ENCODE results near the gene TBX18. TPM values are rescaled to one million over a fixed set of nuclear protein-coding genes. Genes with fewer than 3 reads are reported as not detected.

Gene TBX18
- total RNA-seq, 4 donors from 2014 or later = 1.6 to 19.3 (median 9.5) TPM

GRCh38 chr6:84675651-84676050 is 88.7 kb downstream of the TBX18 start:
- H3K36me3 ChIP-seq = no peaks in the 10 kb centered on the region
- no peaks in the 10 kb centered on the region for H3K27me3 ChIP-seq
- H3K4me3 ChIP-seq = no peak overlapping the region
- TF ChIP-seq POLR2A (IDR thresholded peaks at IDR 0.05) = no peak
- H3K4me1 ChIP-seq = no peaks in the 10 kb centered on the region
- ATAC-seq = no peak
- no peaks in the 10 kb centered on the region for H3K9me3 ChIP-seq
- no peak overlapping the region for H3K27ac ChIP-seq

- Histone ChIP-seq H3K27me3 (no peaks in the 10 kb centered on the region), H3K4me1 (no peaks in the 10 kb centered on the region), H3K27ac (no peak overlapping the region), H3K36me3 (no peaks in the 10 kb centered on the region), H3K9me3 (no peaks in the 10 kb centered on the region), H3K4me3 (no peak overlapping the region)
- no peak for ATAC-seq
- TF ChIP-seq CTCF (IDR thresholded peaks at IDR 0.05) = no peak
- TF ChIP-seq POLR2A (IDR thresholded peaks at IDR 0.05) = no peak
- TF ChIP-seq POLR2AphosphoS5 (IDR thresholded peaks at IDR 0.05) = no peak
- TF ChIP-seq EP300 (IDR thresholded peaks at IDR 0.05) = no peak
These were observed 90.0 kb downstream of the TBX18 start for GRCh38 chr6:84674395-84674794.

GRCh38 chr6:84671183-84671582 is 93.2 kb downstream of the TBX18 start:
- H3K36me3 ChIP-seq = no peaks in the 10 kb centered on the region
- H3K27me3 ChIP-seq = no peaks in the 10 kb centered on the region
- no peak for TF ChIP-seq POLR2AphosphoS5 (IDR thresholded peaks at IDR 0.05)
- TF ChIP-seq POLR2A (IDR thresholded peaks at IDR 0.05) = no peak
- no peak for TF ChIP-seq EP300 (IDR thresholded peaks at IDR 0.05)
- no peak for TF ChIP-seq CTCF (IDR thresholded peaks at IDR 0.05)
- ATAC-seq = no peak
- no peaks in the 10 kb centered on the region for H3K4me1 ChIP-seq
- 71 to 75% methylated on average over 2 of the region's 2 CpGs for WGBS, 2 donors (ENCODE audit: low coverage in 1 of 2)
- no peak overlapping the region for H3K27ac ChIP-seq
- H3K9me3 ChIP-seq = no peaks in the 10 kb centered on the region
- no peak overlapping the region for H3K4me3 ChIP-seq

GRCh38 chr6:84669945-84670344 is 94.5 kb downstream of the TBX18 start:
- 83 to 89% methylated on average over 1 to 3 of the region's 3 CpGs for WGBS, 2 donors (ENCODE audit: low coverage in 1 of 2)
- ATAC-seq = no peak
- TF ChIP-seq POLR2A (IDR thresholded peaks at IDR 0.05) (no peak), CTCF (IDR thresholded peaks at IDR 0.05) (no peak), POLR2AphosphoS5 (IDR thresholded peaks at IDR 0.05) (no peak), EP300 (IDR thresholded peaks at IDR 0.05) (no peak)
- no peak overlapping the region for H3K27ac ChIP-seq
- H3K9me3 ChIP-seq = no peaks in the 10 kb centered on the region
- no peaks in the 10 kb centered on the region for H3K4me1 ChIP-seq
- no peaks in the 10 kb centered on the region for H3K27me3 ChIP-seq
- H3K4me3 ChIP-seq = no peak overlapping the region
- H3K36me3 ChIP-seq = no peaks in the 10 kb centered on the region

GRCh38 chr6:84667252-84668213 is 96.9 kb downstream of the TBX18 start:
- Histone ChIP-seq H3K9me3 (no peaks in the 10 kb centered on the region), H3K4me1 (no peaks in the 10 kb centered on the region), H3K27ac (no peak overlapping the region), H3K36me3 (no peaks in the 10 kb centered on the region), H3K4me3 (no peak overlapping the region), H3K27me3 (no peaks in the 10 kb centered on the region)
- ATAC-seq = no peak
- TF ChIP-seq POLR2AphosphoS5 (IDR thresholded peaks at IDR 0.05) (no peak), CTCF (IDR thresholded peaks at IDR 0.05) (no peak), EP300 (IDR thresholded peaks at IDR 0.05) (no peak), POLR2A (IDR thresholded peaks at IDR 0.05) (no peak)
- 80 to 82% methylated on average over 5 of the region's 5 CpGs for WGBS, 2 donors (ENCODE audit: low coverage in 1 of 2)

Measured in gastroesophageal sphincter (tissue), 4 donors.